ENCODE results near the gene MAD1L1. TPM values are rescaled to one million over a fixed set of nuclear protein-coding genes. Genes with fewer than 3 reads are reported as not detected.

Gene MAD1L1
- total and polyA plus RNA-seq, 4 donors: 43.0 to 54.9 (median 49.9) TPM

GRCh38 chr7:1927937-1928644, 304.7 kb downstream of the MAD1L1 start:
- peaks cover 0 to 13% (median 0%) of the 10 kb centered on the region in 4 donors for H3K36me3 ChIP-seq (ENCODE audit: control insufficient read depth in 4 of 4, insufficient read depth in 4 of 4, low read length in 4 of 4)
- no peaks in the 10 kb centered on the region for H3K9me3 ChIP-seq (ENCODE audit: control insufficient read depth in 4 of 4, insufficient read depth in 3 of 4, low read length in 3 of 4)
- TF ChIP-seq CTCF (IDR thresholded peaks at IDR 0.05; ENCODE audit: control extremely low read depth, extremely low read depth): no peak
- no peak overlapping the region for H3K27ac ChIP-seq (ENCODE audit: low read depth in 1 of 2, low read length in 1 of 2)
- H3K4me1 ChIP-seq (ENCODE audit: control insufficient read depth in 5 of 5, insufficient read depth in 5 of 5, low read length in 5 of 5): no peaks in the 10 kb centered on the region
- H3K4me3 ChIP-seq: no peak overlapping the region
- no peaks in the 10 kb centered on the region for H3K27me3 ChIP-seq (ENCODE audit: control insufficient read depth in 3 of 3, insufficient read depth in 3 of 3, low read length in 2 of 3)
- DNase-seq (no peak), ATAC-seq (ENCODE audit: insufficient read depth, low FRiP score) (no peak)
- no peak overlapping the region for H3K9ac ChIP-seq (ENCODE audit: insufficient read depth in 1 of 2, low read length in 2 of 2)
- 91 to 93% methylated on average over 35 of the region's 35 CpGs for WGBS, 2 donors

- no peak overlapping the region for H3K4me3 ChIP-seq
- 94 to 95% methylated on average over 5 of the region's 5 CpGs for WGBS, 2 donors
- H3K36me3 ChIP-seq (ENCODE audit: control insufficient read depth in 4 of 4, insufficient read depth in 4 of 4, low read length in 4 of 4): peaks cover 0 to 11% (median 0%) of the 10 kb centered on the region in 4 donors
- H3K4me1 ChIP-seq (ENCODE audit: control insufficient read depth in 5 of 5, insufficient read depth in 5 of 5, low read length in 5 of 5): peaks cover 0 to 2% (median 0%) of the 10 kb centered on the region in 5 donors
- H3K27me3 ChIP-seq (ENCODE audit: control insufficient read depth in 3 of 3, insufficient read depth in 3 of 3, low read length in 2 of 3): no peaks in the 10 kb centered on the region
- no peak for TF ChIP-seq CTCF (IDR thresholded peaks at IDR 0.05; ENCODE audit: control extremely low read depth, extremely low read depth)
- ATAC-seq (ENCODE audit: insufficient read depth, low FRiP score) (no peak), DNase-seq (no peak)
- H3K9me3 ChIP-seq (ENCODE audit: control insufficient read depth in 4 of 4, insufficient read depth in 3 of 4, low read length in 3 of 4): no peaks in the 10 kb centered on the region
- no peak overlapping the region for H3K9ac ChIP-seq (ENCODE audit: insufficient read depth in 1 of 2, low read length in 2 of 2)
- H3K27ac ChIP-seq (ENCODE audit: low read depth in 1 of 2, low read length in 1 of 2): no peak overlapping the region
Measured at GRCh38 chr7:1926908-1927306, 305.8 kb downstream of the MAD1L1 start.

- no peak for TF ChIP-seq CTCF (IDR thresholded peaks at IDR 0.05; ENCODE audit: control extremely low read depth, extremely low read depth)
- Histone ChIP-seq H3K9ac (ENCODE audit: insufficient read depth in 1 of 2, low read length in 2 of 2) (no peak overlapping the region), H3K27me3 (ENCODE audit: control insufficient read depth in 3 of 3, insufficient read depth in 3 of 3, low read length in 2 of 3) (no peaks in the 10 kb centered on the region), H3K27ac (ENCODE audit: low read depth in 1 of 2, low read length in 1 of 2) (no peak overlapping the region), H3K9me3 (ENCODE audit: control insufficient read depth in 4 of 4, insufficient read depth in 3 of 4, low read length in 3 of 4) (no peaks in the 10 kb centered on the region), H3K36me3 (ENCODE audit: control insufficient read depth in 4 of 4, insufficient read depth in 4 of 4, low read length in 4 of 4) (peaks cover 0 to 10% (median 0%) of the 10 kb centered on the region in 4 donors), H3K4me1 (ENCODE audit: control insufficient read depth in 5 of 5, insufficient read depth in 5 of 5, low read length in 5 of 5) (peaks cover 0 to 2% (median 0%) of the 10 kb centered on the region in 5 donors), H3K4me3 (no peak overlapping the region)
- WGBS, 2 donors: 52 to 58% methylated on average over 14 of the region's 14 CpGs
- DNase-seq: no peak
- ATAC-seq (ENCODE audit: insufficient read depth, low FRiP score): no peak
Measured at GRCh38 chr7:1925973-1926907, 306.5 kb downstream of the MAD1L1 start.
